GM12873 (cell line): ENCODE results near the gene C12orf60.

Source experiments
- TF ChIP-seq, protein P1 (sequence below): IDR thresholded peaks from 2 replicates; pipeline ENCODE4 v1.5.1; 2012; ENCODE audit warnings: low read depth, mild to moderate bottlenecking, moderate library complexity, low read length, control low read depth; ENCODE audit not compliant: insufficient read depth; ENCODE audit errors: missing control alignments

C12orf60 gene

DNA sequence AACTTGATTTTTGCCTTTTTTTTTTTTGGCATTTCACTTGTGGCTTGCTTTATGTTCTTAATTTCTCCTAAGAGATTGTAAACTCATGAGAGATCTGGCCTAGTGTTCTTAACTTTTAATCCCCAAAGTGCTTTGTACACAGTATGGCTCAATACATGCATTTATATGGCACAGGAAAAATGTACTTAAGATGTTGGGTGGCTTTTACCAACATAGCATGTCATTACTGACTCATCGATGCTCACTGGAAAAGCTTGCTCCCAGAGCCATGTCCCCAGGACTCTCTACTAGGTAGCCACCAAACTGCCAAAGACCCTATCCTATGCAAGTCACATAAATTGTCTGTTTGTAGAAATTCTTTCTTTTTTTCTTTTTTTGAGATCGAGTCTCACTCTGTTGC is 23.6 kb downstream of the C12orf60 start:
- TF ChIP-seq, protein P1, sequence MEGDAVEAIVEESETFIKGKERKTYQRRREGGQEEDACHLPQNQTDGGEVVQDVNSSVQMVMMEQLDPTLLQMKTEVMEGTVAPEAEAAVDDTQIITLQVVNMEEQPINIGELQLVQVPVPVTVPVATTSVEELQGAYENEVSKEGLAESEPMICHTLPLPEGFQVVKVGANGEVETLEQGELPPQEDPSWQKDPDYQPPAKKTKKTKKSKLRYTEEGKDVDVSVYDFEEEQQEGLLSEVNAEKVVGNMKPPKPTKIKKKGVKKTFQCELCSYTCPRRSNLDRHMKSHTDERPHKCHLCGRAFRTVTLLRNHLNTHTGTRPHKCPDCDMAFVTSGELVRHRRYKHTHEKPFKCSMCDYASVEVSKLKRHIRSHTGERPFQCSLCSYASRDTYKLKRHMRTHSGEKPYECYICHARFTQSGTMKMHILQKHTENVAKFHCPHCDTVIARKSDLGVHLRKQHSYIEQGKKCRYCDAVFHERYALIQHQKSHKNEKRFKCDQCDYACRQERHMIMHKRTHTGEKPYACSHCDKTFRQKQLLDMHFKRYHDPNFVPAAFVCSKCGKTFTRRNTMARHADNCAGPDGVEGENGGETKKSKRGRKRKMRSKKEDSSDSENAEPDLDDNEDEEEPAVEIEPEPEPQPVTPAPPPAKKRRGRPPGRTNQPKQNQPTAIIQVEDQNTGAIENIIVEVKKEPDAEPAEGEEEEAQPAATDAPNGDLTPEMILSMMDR = no peak

DNA sequence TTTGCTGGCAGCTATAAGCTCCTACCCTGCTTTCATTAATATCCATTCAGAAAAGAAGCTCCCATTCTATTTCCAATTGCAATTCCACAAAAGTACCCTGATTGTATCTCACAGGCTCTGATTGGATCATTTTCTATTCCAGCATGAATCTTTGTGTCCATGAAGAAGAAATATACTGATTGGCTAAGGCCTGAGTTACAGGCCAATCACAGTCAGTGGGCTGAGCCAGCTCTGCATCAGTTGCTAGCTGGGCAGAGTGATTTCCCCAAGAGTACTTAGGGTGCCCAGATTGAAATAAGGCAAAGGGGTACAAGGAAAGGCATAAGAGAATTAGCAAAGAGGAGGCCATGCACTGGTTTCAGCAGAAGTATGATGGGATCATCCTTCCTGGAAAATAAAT is 25.4 kb downstream of the C12orf60 start:
- TF ChIP-seq, protein P1 = no peak

DNA sequence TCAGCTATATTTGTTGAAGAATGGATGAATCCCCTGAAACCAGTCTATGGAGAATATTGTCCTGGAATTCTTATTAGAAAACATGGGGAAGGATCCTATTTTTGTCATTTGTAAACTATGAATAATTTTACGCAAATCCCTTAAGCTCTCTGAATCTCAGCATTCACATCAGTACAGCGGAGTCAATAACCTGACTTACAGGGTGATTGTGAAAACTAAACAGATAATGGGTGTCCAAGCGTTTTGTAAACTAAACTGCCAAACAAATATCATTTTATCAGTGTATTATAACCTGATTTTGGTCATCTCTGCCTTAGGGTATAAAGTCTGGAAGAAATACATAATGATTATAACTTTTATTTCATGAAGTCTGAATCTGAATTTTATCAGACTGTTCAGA is 29.9 kb downstream of the C12orf60 start:
- TF ChIP-seq, protein P1 = no peak

DNA sequence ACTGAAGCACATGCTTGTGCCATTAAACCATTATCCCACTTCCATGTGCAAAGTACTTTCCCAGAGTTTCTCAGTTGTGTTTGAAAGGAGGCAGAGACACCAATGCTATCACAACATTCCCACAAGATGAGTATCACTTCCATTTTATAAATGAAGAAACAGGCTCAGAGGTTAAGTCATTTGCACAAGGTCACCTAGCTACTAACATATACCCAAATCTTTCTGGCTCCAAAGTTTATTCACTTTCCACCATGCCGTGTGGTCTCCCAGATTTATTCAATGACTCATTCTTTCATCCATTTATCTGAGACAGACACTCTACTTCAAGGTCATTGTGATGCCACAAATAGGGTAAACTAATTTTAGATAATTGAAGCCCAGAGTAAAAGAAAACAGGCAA is 30.5 kb downstream of the C12orf60 start:
- TF ChIP-seq, protein P1 = no peak

DNA sequence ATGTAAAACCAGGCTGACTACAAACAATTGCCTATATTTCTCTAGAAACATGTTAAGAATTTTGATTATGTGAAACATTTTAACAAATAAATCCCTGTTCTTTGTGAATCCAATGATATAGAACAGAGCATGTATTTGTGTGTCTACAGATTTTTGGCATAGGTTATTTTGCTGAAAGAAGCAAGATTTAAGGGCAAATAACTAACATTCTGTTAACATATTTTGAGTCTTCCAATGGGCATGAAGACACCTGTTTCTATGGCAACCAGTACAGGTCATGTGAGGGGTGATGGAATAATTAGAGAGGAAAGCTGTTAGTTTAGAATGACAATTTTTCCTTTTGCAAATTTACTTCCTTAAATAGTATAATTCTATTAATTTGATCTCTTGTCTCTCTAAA is 31.0 kb downstream of the C12orf60 start:
- TF ChIP-seq, protein P1 = no peak

DNA sequence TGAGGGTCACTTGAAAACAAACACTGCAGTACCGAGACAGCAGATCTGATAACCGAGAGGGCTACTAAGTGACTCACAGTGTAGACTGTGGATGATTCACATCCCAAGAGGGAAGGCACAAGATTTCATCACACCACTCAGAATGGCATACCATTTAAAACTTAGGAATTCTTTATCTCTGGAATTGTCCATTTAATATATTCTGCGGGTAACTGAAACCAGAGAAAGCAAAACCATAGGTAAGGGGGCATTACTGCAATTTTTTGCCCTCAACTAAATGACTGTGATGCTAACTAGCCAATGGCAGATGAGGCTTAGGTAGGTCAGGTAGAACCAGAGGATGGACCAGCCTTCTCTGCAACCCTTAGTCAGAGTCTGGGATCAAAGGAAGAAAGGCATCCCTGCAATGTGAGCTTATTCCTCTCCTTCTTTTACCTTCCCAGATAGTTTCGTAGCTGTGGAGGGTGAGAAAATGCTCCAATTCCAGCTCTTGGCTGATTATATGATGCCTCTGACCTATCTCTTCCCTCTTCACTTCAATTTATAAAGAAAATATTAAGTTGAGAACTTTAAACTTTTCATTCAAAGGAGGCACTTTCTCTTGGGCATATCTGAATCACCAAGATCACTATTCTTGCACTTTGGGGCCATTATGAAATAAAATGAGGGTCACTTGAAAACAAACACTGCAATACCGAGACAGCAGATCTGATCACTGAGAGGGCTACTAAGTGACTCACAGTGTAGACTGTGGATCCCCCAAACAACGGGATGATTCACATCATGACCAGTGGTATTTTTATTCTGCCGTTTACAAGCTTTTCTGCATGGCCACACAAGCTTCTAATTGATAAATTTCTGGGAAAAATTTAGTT is 33.1 kb downstream of the C12orf60 start:
- TF ChIP-seq, protein P1 = no peak

DNA sequence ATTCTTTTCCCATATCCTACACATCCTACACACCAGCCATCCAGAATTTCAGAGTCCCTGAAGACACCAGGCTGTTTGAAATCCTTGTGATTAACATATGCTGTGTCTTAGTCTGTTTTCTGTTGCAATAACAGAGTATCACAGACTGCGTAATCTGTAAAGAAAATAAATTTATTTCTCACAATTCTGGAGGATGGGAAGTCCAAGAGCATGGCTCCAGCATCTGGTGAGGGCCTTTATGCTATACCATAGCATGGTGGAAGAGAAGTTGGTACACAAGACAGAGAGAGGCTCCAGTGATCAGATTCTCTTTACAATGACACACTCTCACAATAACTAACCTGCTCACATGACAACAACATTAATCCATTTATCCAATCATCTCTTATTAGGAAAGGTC is 35.8 kb downstream of the C12orf60 start:
- TF ChIP-seq, protein P1 = no peak
